SU-DHL-6 (cell line): ENCODE measurements around the gene SPRED3.

Experiments
- CTCF ChIP-seq: fragments of 200-600 bp; sonication (generic); IDR thresholded peaks from one replicate; pipeline ENCODE4 v1.5.1; 2017; ENCODE audit warnings: antibody characterized with exemption, mild to moderate bottlenecking, low read length, moderate library complexity; ENCODE audit not compliant: insufficient read depth, poor library complexity, severe bottlenecking
- EZH2phosphoT487 ChIP-seq: fragments of 200-600 bp; sonication (generic), shearing (Covaris generic); conservative IDR thresholded peaks from 2 replicates; pipeline ENCODE4 v1.6.1; 2018; ENCODE audit warnings: mild to moderate bottlenecking, antibody characterized with exemption, low read length, moderate library complexity, mixed read lengths

GRCh38 chr19:38437917-38438316, 49.4 kb downstream of the SPRED3 start:
- TF ChIP-seq CTCF, result no peak
- no peak for TF ChIP-seq EZH2phosphoT487
